ENCODE measurements around the gene DPPA5. TPM values are rescaled to one million over a fixed set of nuclear protein-coding genes. Genes with fewer than 3 reads are reported as not detected.
"Not testable (repeated sequence)": the region's sequence is repeated elsewhere in the genome, so short reads cannot be mapped to it uniquely, and the experiment has no call there.

DPPA5 gene
- total and polyA plus RNA-seq, 2 experiments from 2014 or later = 3.0 to 12.9 TPM

- Histone ChIP-seq H3K9me2 (ENCODE audit: insufficient read depth) (no peaks in the 10 kb centered on the region), H3F3A (replicated peaks; ENCODE audit: low read depth) (no peaks in the 10 kb centered on the region), H3K36me3 (ENCODE audit: insufficient read depth) (no peaks in the 10 kb centered on the region; the same call in 1 of the 2 replicates), H3K4me3 (no peak overlapping the region), H3K27ac (ENCODE audit: low read depth) (no peak overlapping the region), H3K27me3 (ENCODE audit: insufficient read depth) (no peaks in the 10 kb centered on the region), H3K4me1 (ENCODE audit: insufficient read depth) (no peaks in the 10 kb centered on the region), H3K79me2 (replicated peaks; ENCODE audit: insufficient read depth) (no peaks in the 10 kb centered on the region), H2AFZ (no peak overlapping the region), H4K20me1 (replicated peaks; ENCODE audit: insufficient read depth) (no peaks in the 10 kb centered on the region), H3K4me2 (no peak overlapping the region)
- Mint-ChIP-seq H3K4me1 (0 out of 3 replicates have a peak, but pooled peaks cover 3% of the 10 kb centered on the region), H3K36me3 (ENCODE audit: low read depth) (peaks cover 3% of the 10 kb centered on the region; the same call in 2 of the 3 replicates), H3K9me3 (peaks cover 15% of the 10 kb centered on the region), H3K27ac (no peak overlapping the region), H3K27me3 (ENCODE audit: insufficient read depth, low read depth, poor library complexity) (peaks cover 3% of the 10 kb centered on the region), H3K4me3 (no peak overlapping the region)
- DNase-seq (ENCODE audit: low spot score) (peak; percentile 22), ATAC-seq (peak; percentile 48)
- TF ChIP-seq CREB1 (CRISPR knock-in tag; IDR thresholded peaks at IDR 0.05; ENCODE audit: low read depth) = no peak
- TF ChIP-seq EZH2 (IDR thresholded peaks at IDR 0.05; ENCODE audit: low read depth, unreplicated experiment) = no peak
- TF ChIP-seq, protein P1, sequence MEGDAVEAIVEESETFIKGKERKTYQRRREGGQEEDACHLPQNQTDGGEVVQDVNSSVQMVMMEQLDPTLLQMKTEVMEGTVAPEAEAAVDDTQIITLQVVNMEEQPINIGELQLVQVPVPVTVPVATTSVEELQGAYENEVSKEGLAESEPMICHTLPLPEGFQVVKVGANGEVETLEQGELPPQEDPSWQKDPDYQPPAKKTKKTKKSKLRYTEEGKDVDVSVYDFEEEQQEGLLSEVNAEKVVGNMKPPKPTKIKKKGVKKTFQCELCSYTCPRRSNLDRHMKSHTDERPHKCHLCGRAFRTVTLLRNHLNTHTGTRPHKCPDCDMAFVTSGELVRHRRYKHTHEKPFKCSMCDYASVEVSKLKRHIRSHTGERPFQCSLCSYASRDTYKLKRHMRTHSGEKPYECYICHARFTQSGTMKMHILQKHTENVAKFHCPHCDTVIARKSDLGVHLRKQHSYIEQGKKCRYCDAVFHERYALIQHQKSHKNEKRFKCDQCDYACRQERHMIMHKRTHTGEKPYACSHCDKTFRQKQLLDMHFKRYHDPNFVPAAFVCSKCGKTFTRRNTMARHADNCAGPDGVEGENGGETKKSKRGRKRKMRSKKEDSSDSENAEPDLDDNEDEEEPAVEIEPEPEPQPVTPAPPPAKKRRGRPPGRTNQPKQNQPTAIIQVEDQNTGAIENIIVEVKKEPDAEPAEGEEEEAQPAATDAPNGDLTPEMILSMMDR (conservative IDR thresholded peaks at IDR 0.05; ENCODE audit: low read depth in 2 of 2) = no peak
Measured at GRCh38 chr6:73323323-73323722, 30.8 kb downstream of the DPPA5 start.

DNA sequence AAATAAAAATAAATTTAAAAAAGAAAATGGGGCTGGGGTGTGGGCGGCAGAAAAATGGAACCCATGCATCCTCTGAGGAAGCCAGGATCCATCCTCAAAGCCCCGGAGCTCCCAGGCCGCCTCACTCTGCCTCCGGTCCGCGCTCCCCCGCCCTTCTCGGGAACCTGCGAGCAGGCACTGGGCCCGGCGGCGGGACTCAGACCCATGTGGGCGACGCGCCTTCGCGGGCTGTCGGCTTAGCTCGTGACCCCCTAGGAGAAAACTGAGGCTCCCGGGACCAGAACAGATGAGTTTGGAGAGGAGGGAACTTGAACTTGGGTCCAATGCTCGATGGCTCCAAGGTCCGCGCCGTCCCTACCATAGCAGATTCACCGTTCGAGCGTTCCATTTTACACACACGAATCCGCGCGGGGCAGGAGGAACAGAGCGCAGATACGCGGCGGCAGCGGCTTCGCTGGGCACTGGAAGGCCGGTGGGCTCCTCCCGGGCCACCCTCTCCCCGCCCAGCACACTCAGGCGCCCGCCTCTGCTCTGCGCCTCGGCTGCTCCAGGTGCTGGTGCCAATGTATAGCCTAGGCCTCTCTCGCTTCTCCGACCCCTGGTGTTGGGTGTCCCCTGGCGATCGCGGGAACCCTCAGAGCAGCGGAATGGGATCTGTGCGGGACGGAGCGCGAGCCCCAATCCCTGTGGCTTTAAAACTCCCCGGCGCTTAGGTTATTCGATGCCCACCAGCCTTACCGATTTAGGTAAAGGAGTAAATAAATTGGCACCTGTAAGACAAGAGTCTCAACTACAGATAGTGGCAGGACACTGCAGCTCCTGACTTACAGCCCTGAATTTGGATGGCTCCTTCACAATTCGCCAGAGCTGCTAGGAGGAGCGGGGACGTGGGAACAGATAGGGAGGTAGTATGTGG lies 39.2 kb downstream of the DPPA5 start:
- H2AFZ ChIP-seq = peak overlapping the region; percentile 99
- H3K4me2 ChIP-seq = peak overlapping the region; percentile 91
- DNase-seq (ENCODE audit: low spot score) = peak; percentile 82
- ATAC-seq = peak; percentile 79
- TF ChIP-seq JUNB (IDR thresholded peaks at IDR 0.05; ENCODE audit: unreplicated experiment) = no peak
- TF ChIP-seq, protein P1 (conservative IDR thresholded peaks at IDR 0.05; ENCODE audit: low read depth in 2 of 2) = peak in 1 of 2 experiments; percentile 16; a peak in 1 of 4 replicates
- peak; percentile 14 for TF ChIP-seq EZH2 (IDR thresholded peaks at IDR 0.05; ENCODE audit: low read depth, unreplicated experiment)
- TF ChIP-seq CREB1 (CRISPR knock-in tag; IDR thresholded peaks at IDR 0.05; ENCODE audit: low read depth) = no peak
- peaks cover 38% of the 10 kb centered on the region for H3K9me3 Mint-ChIP-seq
- peak overlapping the region; percentile 76 for H3K4me3 ChIP-seq
- no peaks in the 10 kb centered on the region for H4K20me1 ChIP-seq (replicated peaks; ENCODE audit: insufficient read depth)
- H3K27ac Mint-ChIP-seq = no peak overlapping the region
- H3K27me3 ChIP-seq (ENCODE audit: insufficient read depth) = peaks cover 59% of the 10 kb centered on the region
- H3K4me1 Mint-ChIP-seq = peaks cover 4% of the 10 kb centered on the region
- peaks cover 26% of the 10 kb centered on the region for H3K27me3 Mint-ChIP-seq (ENCODE audit: insufficient read depth, low read depth, poor library complexity)
- H3K27ac ChIP-seq (ENCODE audit: low read depth) = no peak overlapping the region
- 0 out of 2 replicates have a peak, but pooled peaks cover 3% of the 10 kb centered on the region for H3F3A ChIP-seq (replicated peaks; ENCODE audit: low read depth)
- no peaks in the 10 kb centered on the region for H3K79me2 ChIP-seq (replicated peaks; ENCODE audit: insufficient read depth)
- H3K4me3 Mint-ChIP-seq = peak overlapping the region; percentile 70
- no peaks in the 10 kb centered on the region; the same call in 1 of the 2 replicates for H3K36me3 ChIP-seq (ENCODE audit: insufficient read depth)
- H3K9me2 ChIP-seq (ENCODE audit: insufficient read depth) = no peaks in the 10 kb centered on the region
- peaks cover 19% of the 10 kb centered on the region for H3K36me3 Mint-ChIP-seq (ENCODE audit: low read depth)
- no peaks in the 10 kb centered on the region for H3K4me1 ChIP-seq (ENCODE audit: insufficient read depth)

DNA sequence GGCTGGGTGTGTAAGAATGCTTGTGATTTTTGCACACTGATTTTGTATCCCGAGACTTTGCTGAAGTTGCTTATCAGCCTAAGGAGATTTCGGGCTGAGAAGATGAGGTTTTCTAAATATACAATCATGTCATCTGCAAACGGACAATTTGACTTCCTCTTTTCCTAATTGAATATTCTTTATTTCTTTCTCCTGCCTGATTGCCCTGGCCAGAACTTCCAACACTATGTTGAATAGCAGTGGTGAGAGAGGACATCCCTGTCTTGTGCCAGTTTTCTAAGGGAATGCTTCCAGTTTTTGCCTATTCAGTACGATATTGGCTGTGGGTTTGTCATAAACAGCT lies 43.6 kb downstream of the DPPA5 start:
- H3K36me3 ChIP-seq (ENCODE audit: insufficient read depth); ATAC-seq; H3F3A ChIP-seq (replicated peaks; ENCODE audit: low read depth); DNase-seq (ENCODE audit: low spot score); H3K4me1 ChIP-seq (ENCODE audit: insufficient read depth); H4K20me1 ChIP-seq (replicated peaks; ENCODE audit: insufficient read depth); H3K4me1 Mint-ChIP-seq; H3K9me2 ChIP-seq (ENCODE audit: insufficient read depth); H3K27ac ChIP-seq (ENCODE audit: low read depth); H3K27ac Mint-ChIP-seq: not testable (repeated sequence)
- Histone ChIP-seq H3K79me2 (replicated peaks; ENCODE audit: insufficient read depth) (peaks cover 16% of the 10 kb centered on the region), H3K4me3 (peak overlapping the region; percentile 75), H2AFZ (peak overlapping the region; percentile 96), H3K27me3 (ENCODE audit: insufficient read depth) (peaks cover 40% of the 10 kb centered on the region), H3K4me2 (peak overlapping the region; percentile 88)
- H3K4me3 Mint-ChIP-seq = peak overlapping the region; percentile 96
- peaks cover 35% of the 10 kb centered on the region for H3K27me3 Mint-ChIP-seq (ENCODE audit: insufficient read depth, low read depth, poor library complexity)
- peaks cover 15% of the 10 kb centered on the region; the same call in 2 of the 3 replicates for H3K9me3 Mint-ChIP-seq
- peaks cover 23% of the 10 kb centered on the region for H3K36me3 Mint-ChIP-seq (ENCODE audit: low read depth)
